ENCODE measurements around the gene ZYX. TPM values are rescaled to one million over a fixed set of nuclear protein-coding genes. Genes with fewer than 3 reads are reported as not detected.

The ZYX gene
- total RNA-seq, 2 experiments from 2014 or later, result 179 to 192 TPM

GRCh38 chr7:143363016-143363937 lies 17.9 kb upstream of the ZYX start:
- POLR2A ChIA-PET, result interaction anchor here (1.3 kb wide), 1 partner anchor 12 kb away, joined by 5 read pairs; no protein-coding TSS in a partner anchor
- Mint-ChIP-seq H3K4me1 (ENCODE audit: low read depth) (peaks cover 6% of the 10 kb centered on the region), H3K4me3 (peak overlapping the region; percentile 53), H3K27me3 (ENCODE audit: low read depth) (peaks cover 52% of the 10 kb centered on the region), H3K36me3 (ENCODE audit: low read depth) (no peaks in the 10 kb centered on the region), H3K27ac (no peak overlapping the region), H3K9me3 (ENCODE audit: insufficient read depth) (no peaks in the 10 kb centered on the region)
- ATAC-seq (no peak), DNase-seq (no peak)
- CTCF ChIA-PET, result no interaction called here

- Mint-ChIP-seq H3K27me3 (ENCODE audit: low read depth) (peaks cover 28% of the 10 kb centered on the region), H3K4me3 (no peak overlapping the region), H3K9me3 (ENCODE audit: insufficient read depth) (no peaks in the 10 kb centered on the region), H3K36me3 (ENCODE audit: low read depth) (no peaks in the 10 kb centered on the region), H3K4me1 (ENCODE audit: low read depth) (peaks cover 18% of the 10 kb centered on the region), H3K27ac (no peak overlapping the region)
- no peak for ATAC-seq
- no peak for DNase-seq
- ChIA-PET POLR2A (no interaction called here), CTCF (interaction anchor here (4.6 kb wide), 1 partner anchor 12 kb away, joined by 31 read pairs; no protein-coding TSS in a partner anchor)
These were observed 13.2 kb upstream of the ZYX start for GRCh38 chr7:143367972-143368371.

GRCh38 chr7:143368387-143368786 lies 12.8 kb upstream of the ZYX start:
- no peak overlapping the region for H3K27ac Mint-ChIP-seq
- CTCF ChIA-PET, result interaction anchor here (1.5 to 4.6 kb wide), 3 partner anchors 8 to 69 kb away, joined by 4 to 31 read pairs (median 7); no protein-coding TSS in a partner anchor
- DNase-seq (no peak), ATAC-seq (no peak)
- peaks cover 18% of the 10 kb centered on the region for H3K4me1 Mint-ChIP-seq (ENCODE audit: low read depth)
- no peak overlapping the region for H3K4me3 Mint-ChIP-seq
- POLR2A ChIA-PET, result no interaction called here
- H3K27me3 Mint-ChIP-seq (ENCODE audit: low read depth), result peaks cover 24% of the 10 kb centered on the region
- H3K36me3 Mint-ChIP-seq (ENCODE audit: low read depth), result no peaks in the 10 kb centered on the region
- H3K9me3 Mint-ChIP-seq (ENCODE audit: insufficient read depth), result no peaks in the 10 kb centered on the region

GRCh38 chr7:143369678-143370651 lies 11.2 kb upstream of the ZYX start:
- ChIA-PET POLR2A (no interaction called here), CTCF (interaction anchor here (1.4 to 4.6 kb wide), 5 partner anchors 10 to 129 kb away, joined by 4 to 31 read pairs (median 7); no protein-coding TSS in a partner anchor)
- DNase-seq (no peak), ATAC-seq (no peak)
- Mint-ChIP-seq H3K4me1 (ENCODE audit: low read depth) (peaks cover 33% of the 10 kb centered on the region), H3K4me3 (no peak overlapping the region), H3K27ac (no peak overlapping the region), H3K36me3 (ENCODE audit: low read depth) (no peaks in the 10 kb centered on the region), H3K27me3 (ENCODE audit: low read depth) (peaks cover 9% of the 10 kb centered on the region), H3K9me3 (ENCODE audit: insufficient read depth) (no peaks in the 10 kb centered on the region)

GRCh38 chr7:143372070-143372469 lies 9.1 kb upstream of the ZYX start:
- DNase-seq (peak; percentile 60), ATAC-seq (peak; percentile 28)
- no peak overlapping the region for H3K4me3 Mint-ChIP-seq
- ChIA-PET POLR2A (interaction anchor here (0.6 to 1.4 kb wide), 2 partner anchors 8 to 71 kb away, joined by 3 to 6 read pairs; no protein-coding TSS in a partner anchor), CTCF (interaction anchor here (0.7 to 2.9 kb wide), 20 partner anchors 10 to 157 kb away, joined by 3 to 21 read pairs (median 5); partner anchors contain the start of genes FAM131B and GSTK1)
- no peaks in the 10 kb centered on the region for H3K9me3 Mint-ChIP-seq (ENCODE audit: insufficient read depth)
- H3K36me3 Mint-ChIP-seq (ENCODE audit: low read depth), result no peaks in the 10 kb centered on the region
- H3K4me1 Mint-ChIP-seq (ENCODE audit: low read depth), result peaks cover 54% of the 10 kb centered on the region
- peak overlapping the region; percentile 75 for H3K27ac Mint-ChIP-seq
- no peaks in the 10 kb centered on the region for H3K27me3 Mint-ChIP-seq (ENCODE audit: low read depth)

- Mint-ChIP-seq H3K27me3 (ENCODE audit: low read depth) (no peaks in the 10 kb centered on the region), H3K36me3 (ENCODE audit: low read depth) (peaks cover 2% of the 10 kb centered on the region), H3K9me3 (ENCODE audit: insufficient read depth) (no peaks in the 10 kb centered on the region), H3K4me1 (ENCODE audit: low read depth) (peaks cover 62% of the 10 kb centered on the region), H3K4me3 (no peak overlapping the region), H3K27ac (peak overlapping the region; percentile 95)
- POLR2A ChIA-PET, result no interaction called here
- CTCF ChIA-PET, result interaction anchor here (1.4 to 2.9 kb wide), 6 partner anchors 11 to 132 kb away, joined by 3 to 21 read pairs (median 8); no protein-coding TSS in a partner anchor
- ATAC-seq (no peak), DNase-seq (no peak)
These were observed 7.8 kb upstream of the ZYX start for GRCh38 chr7:143373255-143373794.

GRCh38 chr7:143374561-143374960 lies 6.6 kb upstream of the ZYX start:
- H3K27ac Mint-ChIP-seq, result peak overlapping the region; percentile 95
- no peak for DNase-seq
- no peaks in the 10 kb centered on the region for H3K27me3 Mint-ChIP-seq (ENCODE audit: low read depth)
- H3K4me3 Mint-ChIP-seq, result no peak overlapping the region
- ChIA-PET CTCF (interaction anchor here (1.2 to 2.4 kb wide), 7 partner anchors 10 to 134 kb away, joined by 3 to 26 read pairs (median 5); partner anchors contain the start of gene GSTK1), POLR2A (interaction anchor here (1.2 to 1.8 kb wide), 5 partner anchors 10 to 87 kb away, joined by 3 to 10 read pairs (median 6); partner anchors contain the start of genes CASP2 and FAM131B)
- peaks cover 2% of the 10 kb centered on the region for H3K36me3 Mint-ChIP-seq (ENCODE audit: low read depth)
- H3K4me1 Mint-ChIP-seq (ENCODE audit: low read depth), result peaks cover 74% of the 10 kb centered on the region
- H3K9me3 Mint-ChIP-seq (ENCODE audit: insufficient read depth), result no peaks in the 10 kb centered on the region
- ATAC-seq, result no peak

- Mint-ChIP-seq H3K4me3 (peak overlapping the region; percentile 48), H3K4me1 (ENCODE audit: low read depth) (peaks cover 74% of the 10 kb centered on the region), H3K36me3 (ENCODE audit: low read depth) (peaks cover 2% of the 10 kb centered on the region), H3K9me3 (ENCODE audit: insufficient read depth) (no peaks in the 10 kb centered on the region), H3K27me3 (ENCODE audit: low read depth) (no peaks in the 10 kb centered on the region), H3K27ac (peak overlapping the region; percentile 95)
- POLR2A ChIA-PET, result interaction anchor here (0.6 to 1.8 kb wide), 11 partner anchors 9 to 115 kb away, joined by 3 to 10 read pairs (median 3); partner anchors contain the start of genes CASP2, FAM131B and GSTK1
- DNase-seq (peak; percentile 69), ATAC-seq (peak; percentile 63)
- CTCF ChIA-PET, result interaction anchor here (0.7 to 2.4 kb wide), 12 partner anchors 9 to 135 kb away, joined by 3 to 26 read pairs (median 4); partner anchors contain the start of genes EPHA1 and GSTK1
These were observed 5.7 kb upstream of the ZYX start for GRCh38 chr7:143375298-143376034.

GRCh38 chr7:143376396-143376795 lies 4.7 kb upstream of the ZYX start:
- POLR2A ChIA-PET, result interaction anchor here (1.1 to 1.7 kb wide), 2 partner anchors 11 to 113 kb away, joined by 3 to 8 read pairs; partner anchors contain the start of gene GSTK1
- H3K4me3 Mint-ChIP-seq, result peak overlapping the region; percentile 9

GRCh38 chr7:143379611-143380259 lies 1.4 kb upstream of the ZYX start:
- H3K9me3 Mint-ChIP-seq (ENCODE audit: insufficient read depth), result no peaks in the 10 kb centered on the region
- DNase-seq (peak; percentile 51), ATAC-seq (peak; percentile 6)
- H3K36me3 Mint-ChIP-seq (ENCODE audit: low read depth), result peaks cover 2% of the 10 kb centered on the region
- peak overlapping the region; percentile 91 for H3K27ac Mint-ChIP-seq
- POLR2A ChIA-PET, result interaction anchor here (0.6 to 2.0 kb wide), 16 partner anchors 8 to 572 kb away, joined by 3 to 18 read pairs (median 3); partner anchors contain the start of gene GSTK1
- CTCF ChIA-PET, result interaction anchor here (0.6 to 2.9 kb wide), 28 partner anchors 9 to 163 kb away, joined by 3 to 40 read pairs (median 6); partner anchors contain the start of genes CASP2 and EPHA1
- no peaks in the 10 kb centered on the region for H3K27me3 Mint-ChIP-seq (ENCODE audit: low read depth)
- H3K4me3 Mint-ChIP-seq, result peak overlapping the region; percentile 80
- H3K4me1 Mint-ChIP-seq (ENCODE audit: low read depth), result peaks cover 43% of the 10 kb centered on the region

More at GRCh38 chr7:143376396-143376795, 4.7 kb upstream of the ZYX start:
- Mint-ChIP-seq H3K9me3 (ENCODE audit: insufficient read depth) (no peaks in the 10 kb centered on the region), H3K27ac (peak overlapping the region; percentile 95), H3K27me3 (ENCODE audit: low read depth) (no peaks in the 10 kb centered on the region), H3K36me3 (ENCODE audit: low read depth) (peaks cover 2% of the 10 kb centered on the region), H3K4me1 (ENCODE audit: low read depth) (peaks cover 71% of the 10 kb centered on the region)
- ATAC-seq (no peak), DNase-seq (no peak)
- CTCF ChIA-PET, result interaction anchor here (1.0 to 2.4 kb wide), 7 partner anchors 11 to 136 kb away, joined by 3 to 26 read pairs (median 6); partner anchors contain the start of gene EPHA1

All from activated CD8-positive, alpha-beta T cell treated with anti-CD3 and anti-CD28 coated beads, Interleukin-2, amount 10 ng/mL, durations not matched to agents 7 days and 5 days (primary cell).